Measurements from ENCODE around the gene RCSD1. TPM values are rescaled to one million over a fixed set of nuclear protein-coding genes. Genes with fewer than 3 reads are reported as not detected.

The RCSD1 gene
- total RNA-seq, 1 donor from 2014 or later = 2.3 TPM

DNA sequence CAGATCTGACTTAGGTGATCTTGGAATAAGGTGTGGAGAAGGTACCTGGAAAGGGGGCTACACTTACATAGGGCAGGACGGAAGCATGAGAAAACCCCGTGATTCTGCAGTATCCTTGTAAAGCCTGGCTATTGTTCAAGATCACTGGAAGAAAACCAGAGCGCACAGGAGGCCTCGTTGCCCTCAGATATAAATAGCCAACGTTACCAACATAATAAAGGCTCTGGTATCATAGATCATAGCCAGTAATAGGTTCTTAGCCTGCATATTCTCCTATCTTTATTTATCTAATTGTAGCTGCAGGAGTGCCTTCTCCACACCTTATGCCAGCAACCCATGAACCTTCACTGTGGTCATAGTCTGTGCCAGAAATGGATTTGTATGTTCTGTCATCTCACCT lies 55.8 kb downstream of the RCSD1 start:
- no peaks in the 10 kb centered on the region for H3K27me3 Mint-ChIP-seq (ENCODE audit: low read depth)
- peaks cover 39% of the 10 kb centered on the region for H3K4me1 Mint-ChIP-seq
- TF ChIP-seq, protein P1, sequence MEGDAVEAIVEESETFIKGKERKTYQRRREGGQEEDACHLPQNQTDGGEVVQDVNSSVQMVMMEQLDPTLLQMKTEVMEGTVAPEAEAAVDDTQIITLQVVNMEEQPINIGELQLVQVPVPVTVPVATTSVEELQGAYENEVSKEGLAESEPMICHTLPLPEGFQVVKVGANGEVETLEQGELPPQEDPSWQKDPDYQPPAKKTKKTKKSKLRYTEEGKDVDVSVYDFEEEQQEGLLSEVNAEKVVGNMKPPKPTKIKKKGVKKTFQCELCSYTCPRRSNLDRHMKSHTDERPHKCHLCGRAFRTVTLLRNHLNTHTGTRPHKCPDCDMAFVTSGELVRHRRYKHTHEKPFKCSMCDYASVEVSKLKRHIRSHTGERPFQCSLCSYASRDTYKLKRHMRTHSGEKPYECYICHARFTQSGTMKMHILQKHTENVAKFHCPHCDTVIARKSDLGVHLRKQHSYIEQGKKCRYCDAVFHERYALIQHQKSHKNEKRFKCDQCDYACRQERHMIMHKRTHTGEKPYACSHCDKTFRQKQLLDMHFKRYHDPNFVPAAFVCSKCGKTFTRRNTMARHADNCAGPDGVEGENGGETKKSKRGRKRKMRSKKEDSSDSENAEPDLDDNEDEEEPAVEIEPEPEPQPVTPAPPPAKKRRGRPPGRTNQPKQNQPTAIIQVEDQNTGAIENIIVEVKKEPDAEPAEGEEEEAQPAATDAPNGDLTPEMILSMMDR (conservative IDR thresholded peaks at IDR 0.05) = no peak
- H3K9me3 Mint-ChIP-seq = no peaks in the 10 kb centered on the region
- H3K4me3 Mint-ChIP-seq = no peak overlapping the region
- no peak for DNase-seq (ENCODE audit: low read depth, low spot score)
- H3K36me3 Mint-ChIP-seq (ENCODE audit: low read depth) = no peaks in the 10 kb centered on the region
- H3K27ac Mint-ChIP-seq (ENCODE audit: unreplicated experiment) = no peak overlapping the region

DNA sequence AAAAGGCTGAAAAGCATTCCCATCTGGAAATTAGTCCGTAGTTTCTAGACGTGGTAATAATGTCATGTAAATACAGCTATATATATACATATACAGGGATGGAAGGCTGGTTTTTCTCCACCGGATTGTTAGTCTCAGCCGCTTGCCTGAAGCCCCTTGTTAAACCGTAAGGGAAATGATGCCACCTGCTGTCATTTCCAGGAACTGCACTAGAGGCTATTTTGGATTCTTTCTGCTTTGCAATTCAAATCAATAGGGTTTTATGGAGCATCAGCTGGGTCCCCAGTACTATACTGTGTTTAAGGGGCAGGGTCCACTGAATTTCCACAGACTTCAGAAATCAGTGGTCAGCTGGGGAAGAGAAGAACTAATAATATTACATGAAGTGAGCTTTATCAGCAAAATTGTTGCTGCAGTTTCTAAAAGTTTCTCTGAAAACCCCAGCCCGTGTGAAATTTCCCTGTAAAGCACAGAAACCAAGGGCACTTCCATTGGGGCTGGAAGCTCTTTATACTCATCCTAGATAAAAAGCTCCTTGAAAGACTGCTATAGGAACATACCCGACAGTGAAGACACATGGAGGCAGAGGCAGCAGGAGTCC lies 58.0 kb downstream of the RCSD1 start:
- TF ChIP-seq, protein P1 (conservative IDR thresholded peaks at IDR 0.05) = peak; percentile 89

DNA sequence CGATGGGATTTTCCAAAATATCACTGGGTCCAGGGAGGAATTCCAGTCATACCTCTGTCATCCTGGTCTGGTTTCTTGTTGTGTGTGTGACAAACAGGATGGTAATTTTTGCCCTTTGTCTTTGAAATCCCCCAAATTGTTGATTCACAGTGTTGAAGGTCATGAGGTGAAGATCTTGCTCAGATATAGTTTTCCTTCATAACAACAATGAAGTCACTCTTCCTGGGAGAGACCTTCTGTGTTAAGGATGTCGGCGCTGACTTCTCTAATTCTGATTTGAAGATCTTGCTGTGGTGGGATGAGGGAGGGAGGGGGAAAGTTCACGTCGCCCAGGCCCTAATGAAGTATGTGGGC lies 59.5 kb downstream of the RCSD1 start:
- no peaks in the 10 kb centered on the region for H3K36me3 Mint-ChIP-seq (ENCODE audit: low read depth)
- H3K27me3 Mint-ChIP-seq (ENCODE audit: low read depth) = no peaks in the 10 kb centered on the region
- H3K27ac Mint-ChIP-seq (ENCODE audit: unreplicated experiment) = no peak overlapping the region
- DNase-seq (ENCODE audit: low read depth, low spot score) = no peak
- H3K9me3 Mint-ChIP-seq = no peaks in the 10 kb centered on the region
- peaks cover 24% of the 10 kb centered on the region for H3K4me1 Mint-ChIP-seq
- H3K4me3 Mint-ChIP-seq = no peak overlapping the region
- TF ChIP-seq, protein P1 (conservative IDR thresholded peaks at IDR 0.05) = no peak

More for the DNA sequence above, 58.0 kb downstream of the RCSD1 start:
- H3K27me3 Mint-ChIP-seq (ENCODE audit: low read depth) = no peaks in the 10 kb centered on the region
- H3K4me3 Mint-ChIP-seq = no peak overlapping the region
- no peaks in the 10 kb centered on the region for H3K36me3 Mint-ChIP-seq (ENCODE audit: low read depth)
- DNase-seq (ENCODE audit: low read depth, low spot score) = peak; percentile 92
- no peaks in the 10 kb centered on the region for H3K9me3 Mint-ChIP-seq
- H3K4me1 Mint-ChIP-seq = peaks cover 35% of the 10 kb centered on the region
- H3K27ac Mint-ChIP-seq (ENCODE audit: unreplicated experiment) = no peak overlapping the region

DNA sequence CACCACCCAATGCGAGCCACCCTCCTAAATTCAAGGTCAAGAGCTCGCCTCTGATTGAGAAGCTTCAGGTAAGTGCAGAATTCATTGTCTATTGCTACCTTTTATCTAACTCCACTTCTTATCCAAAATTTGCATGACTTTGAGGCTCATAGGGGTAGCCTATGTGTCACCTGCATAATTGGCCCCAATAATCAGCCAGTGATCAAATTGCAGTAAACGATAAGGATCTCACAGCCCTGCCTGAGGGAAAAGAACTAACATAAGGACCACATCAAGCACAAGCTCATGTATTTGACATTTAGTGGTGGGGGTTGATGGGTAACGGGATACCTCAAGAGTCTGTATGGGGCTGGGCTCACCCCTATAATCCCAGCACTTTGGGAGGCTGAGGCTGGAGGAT lies 60.0 kb downstream of the RCSD1 start:
- no peak for DNase-seq (ENCODE audit: low read depth, low spot score)
- Mint-ChIP-seq H3K36me3 (ENCODE audit: low read depth) (no peaks in the 10 kb centered on the region), H3K27ac (ENCODE audit: unreplicated experiment) (no peak overlapping the region), H3K4me1 (peaks cover 21% of the 10 kb centered on the region), H3K27me3 (ENCODE audit: low read depth) (no peaks in the 10 kb centered on the region), H3K4me3 (no peak overlapping the region), H3K9me3 (no peaks in the 10 kb centered on the region)
- TF ChIP-seq, protein P1 (conservative IDR thresholded peaks at IDR 0.05) = no peak

DNA sequence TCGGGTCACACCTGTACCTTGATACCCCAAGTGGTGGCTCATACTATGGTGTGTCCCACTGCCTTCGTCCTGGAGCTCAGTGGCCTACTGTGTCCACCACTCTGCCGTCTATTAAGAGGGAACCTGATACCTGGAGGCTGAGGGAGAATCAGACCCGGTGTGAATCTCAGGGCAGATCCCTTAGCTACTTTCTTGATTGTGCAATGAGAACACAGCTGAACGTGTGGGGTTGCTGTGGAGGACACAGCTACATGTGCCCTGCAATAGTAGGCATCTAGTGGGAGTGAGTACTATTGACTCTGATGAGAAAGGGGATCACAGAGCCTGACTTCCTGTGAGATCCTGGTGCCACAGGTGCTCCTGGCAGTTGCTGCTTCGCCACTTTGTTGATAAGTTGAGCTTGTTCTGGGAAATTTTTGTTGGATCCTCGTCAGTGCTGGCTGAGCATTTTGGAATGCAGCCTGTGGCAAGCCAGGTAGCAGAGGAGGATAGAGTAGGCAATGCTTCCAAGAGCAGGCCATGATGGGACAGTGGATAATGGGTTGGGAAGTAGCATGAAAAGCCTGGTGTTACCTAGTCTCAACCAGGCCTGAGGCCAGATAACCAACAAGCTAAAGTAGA lies 63.5 kb downstream of the RCSD1 start:
- DNase-seq (ENCODE audit: low read depth, low spot score) = no peak
- no peaks in the 10 kb centered on the region for H3K36me3 Mint-ChIP-seq (ENCODE audit: low read depth)
- TF ChIP-seq, protein P1 (conservative IDR thresholded peaks at IDR 0.05) = no peak
- no peaks in the 10 kb centered on the region for H3K9me3 Mint-ChIP-seq
- H3K27me3 Mint-ChIP-seq (ENCODE audit: low read depth) = no peaks in the 10 kb centered on the region
- H3K4me3 Mint-ChIP-seq = no peak overlapping the region
- peaks cover 4% of the 10 kb centered on the region for H3K4me1 Mint-ChIP-seq
- peak overlapping the region; percentile 12 for H3K27ac Mint-ChIP-seq (ENCODE audit: unreplicated experiment)

Measured in neural crest cell (in vitro differentiated cells).